HG02571 (cell line): ENCODE data around the gene CXCL11.
"Not testable (repeated sequence)": the region's sequence is repeated elsewhere in the genome, so short reads cannot be mapped to it uniquely, and the experiment has no call there.

Source experiments
- ATAC-seq: cut with Tn5 transposase; IDR thresholded peaks from one replicate; pipeline ENCODE4 v1.9.1; 2021; ENCODE audit warnings: mild to moderate bottlenecking, moderate library complexity; ENCODE audit not compliant: unreplicated experiment

The CXCL11 gene

GRCh38 chr4:76043306-76043705, 7.4 kb upstream of the CXCL11 start:
- not testable (repeated sequence) for ATAC-seq

- ATAC-seq: not testable (repeated sequence)
These were observed 6.5 kb upstream of the CXCL11 start for GRCh38 chr4:76042241-76042998.

GRCh38 chr4:76036855-76037254, 985 bp upstream of the CXCL11 start:
- ATAC-seq: no peak

GRCh38 chr4:76035141-76035540, 729 bp downstream of the CXCL11 start:
- ATAC-seq: peak; percentile 62

- ATAC-seq: no peak
These were observed 6.6 kb downstream of the CXCL11 start for GRCh38 chr4:76029300-76029699.

- ATAC-seq: no peak
These were observed 7.5 kb downstream of the CXCL11 start for GRCh38 chr4:76028350-76028765.

- ATAC-seq: no peak
These were observed 11.8 kb downstream of the CXCL11 start for GRCh38 chr4:76024065-76024464.

GRCh38 chr4:76023389-76023788, 12.5 kb downstream of the CXCL11 start, which contains the start of gene CXCL10:
CXCL10 (minus strand) TSS chr4:76023497; CDS start chr4:76023431, 66 bp downstream.
- ATAC-seq: no peak

GRCh38 chr4:76022677-76023076, 13.2 kb downstream of the CXCL11 start:
- no peak for ATAC-seq

- no peak for ATAC-seq
These were observed 13.8 kb downstream of the CXCL11 start for GRCh38 chr4:76022031-76022430.

- ATAC-seq: no peak
These were observed 18.7 kb downstream of the CXCL11 start for GRCh38 chr4:76017056-76017686.

GRCh38 chr4:76016393-76016792, 19.5 kb downstream of the CXCL11 start:
- ATAC-seq: peak; percentile 79

GRCh38 chr4:76013540-76013939, 22.3 kb downstream of the CXCL11 start:
- ATAC-seq: no peak

GRCh38 chr4:76012388-76012801, 23.5 kb downstream of the CXCL11 start:
- no peak for ATAC-seq

GRCh38 chr4:76011700-76012387, 24.0 kb downstream of the CXCL11 start:
- ATAC-seq: peak; percentile 66

GRCh38 chr4:76011018-76011670, 24.7 kb downstream of the CXCL11 start:
- no peak for ATAC-seq

GRCh38 chr4:76010576-76010975, 25.3 kb downstream of the CXCL11 start:
- ATAC-seq: no peak

- ATAC-seq: no peak
These were observed 26.6 kb downstream of the CXCL11 start for GRCh38 chr4:76009311-76009710.

GRCh38 chr4:76007089-76007862, 28.6 kb downstream of the CXCL11 start, which contains the start of gene CXCL9:
CXCL9 (minus strand) TSS chr4:76007509; CDS start chr4:76007449, 60 bp downstream.
- ATAC-seq: no peak

- no peak for ATAC-seq
These were observed 32.2 kb downstream of the CXCL11 start for GRCh38 chr4:76003620-76004019.
